D721Med (cell line): ENCODE measurements around the gene RPS10.

ENCODE experiments used
- DNase-seq: peaks from one replicate; pipeline ENCODE4 v3.0.0; 2011; ENCODE audit warnings: low spot score; ENCODE audit not compliant: insufficient read length
- FAIRE-seq: peaks from 2 replicates; lab custom pipeline; 2011; peaks lifted over from hg19 to GRCh38; lab: Jason Lieb, UNC
- TF ChIP-seq, protein P1 (sequence below): IDR thresholded peaks from 2 replicates; pipeline ENCODE4 v1.5.1; 2012; ENCODE audit warnings: mild to moderate bottlenecking, control low read depth; ENCODE audit not compliant: insufficient read depth; ENCODE audit errors: missing control alignments

Gene RPS10

DNA sequence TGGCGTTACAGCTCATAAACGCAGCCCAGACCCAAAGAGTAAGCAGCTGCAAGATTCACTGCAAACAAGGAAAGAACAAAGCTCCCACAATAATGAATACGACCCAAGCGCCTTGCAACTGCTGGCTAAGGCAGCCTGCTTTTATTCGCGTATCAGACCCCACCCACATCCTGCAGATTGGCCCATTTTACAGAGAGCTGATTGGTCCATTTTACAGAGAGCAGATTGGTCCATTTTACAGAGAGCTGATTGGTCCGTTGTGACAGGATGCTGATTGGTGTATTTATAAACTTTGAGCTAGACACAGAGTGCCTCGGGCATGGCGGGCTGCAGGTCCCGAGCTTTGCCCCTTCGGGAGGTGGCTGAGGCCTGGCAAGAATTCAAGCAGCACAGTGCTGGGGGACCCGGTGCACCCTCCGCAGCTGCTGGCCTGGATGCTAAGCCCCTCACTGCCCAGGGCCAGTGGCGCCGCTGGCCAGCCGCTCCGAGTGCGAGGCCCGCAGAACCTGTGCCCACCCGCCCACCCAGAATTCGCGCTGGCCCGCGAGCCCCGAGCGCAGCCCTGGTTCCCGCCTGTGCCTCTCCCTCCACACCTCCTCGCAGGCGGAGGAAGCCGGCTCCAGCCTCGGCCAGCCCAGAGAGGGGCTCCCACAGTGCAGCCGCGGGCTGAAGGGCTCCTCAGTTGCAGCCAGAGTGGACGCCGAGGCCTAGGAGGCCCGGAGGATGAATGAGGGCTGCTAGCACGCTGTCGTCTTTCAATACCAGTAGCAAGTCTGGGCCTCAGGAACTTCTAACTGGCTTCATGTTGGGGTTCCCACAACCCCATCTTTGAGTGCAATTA lies 11.2 kb upstream of the RPS10 start:
- no peak for DNase-seq
- no peak for FAIRE-seq
- TF ChIP-seq, protein P1, sequence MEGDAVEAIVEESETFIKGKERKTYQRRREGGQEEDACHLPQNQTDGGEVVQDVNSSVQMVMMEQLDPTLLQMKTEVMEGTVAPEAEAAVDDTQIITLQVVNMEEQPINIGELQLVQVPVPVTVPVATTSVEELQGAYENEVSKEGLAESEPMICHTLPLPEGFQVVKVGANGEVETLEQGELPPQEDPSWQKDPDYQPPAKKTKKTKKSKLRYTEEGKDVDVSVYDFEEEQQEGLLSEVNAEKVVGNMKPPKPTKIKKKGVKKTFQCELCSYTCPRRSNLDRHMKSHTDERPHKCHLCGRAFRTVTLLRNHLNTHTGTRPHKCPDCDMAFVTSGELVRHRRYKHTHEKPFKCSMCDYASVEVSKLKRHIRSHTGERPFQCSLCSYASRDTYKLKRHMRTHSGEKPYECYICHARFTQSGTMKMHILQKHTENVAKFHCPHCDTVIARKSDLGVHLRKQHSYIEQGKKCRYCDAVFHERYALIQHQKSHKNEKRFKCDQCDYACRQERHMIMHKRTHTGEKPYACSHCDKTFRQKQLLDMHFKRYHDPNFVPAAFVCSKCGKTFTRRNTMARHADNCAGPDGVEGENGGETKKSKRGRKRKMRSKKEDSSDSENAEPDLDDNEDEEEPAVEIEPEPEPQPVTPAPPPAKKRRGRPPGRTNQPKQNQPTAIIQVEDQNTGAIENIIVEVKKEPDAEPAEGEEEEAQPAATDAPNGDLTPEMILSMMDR, result no peak

DNA sequence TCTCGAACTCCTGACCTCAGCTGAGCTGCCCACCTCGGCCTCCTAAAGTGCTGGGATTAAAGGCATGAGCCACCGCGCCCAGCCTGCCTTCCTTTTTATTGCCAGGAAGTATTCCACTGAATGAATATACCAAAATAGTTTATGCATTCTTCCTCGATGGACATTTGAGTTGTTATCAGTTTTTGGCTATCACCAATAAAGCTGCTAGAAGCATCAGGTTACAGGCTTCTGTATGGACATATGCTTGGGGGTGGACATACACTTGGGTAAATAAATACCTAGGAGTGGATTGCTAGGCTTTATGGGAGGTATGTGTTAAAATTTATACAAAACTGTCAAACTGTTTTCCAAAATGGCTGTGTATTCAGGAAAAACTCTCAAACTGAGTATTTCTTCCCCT lies 10.0 kb upstream of the RPS10 start:
- DNase-seq, result no peak
- no peak for FAIRE-seq
- TF ChIP-seq, protein P1, result no peak

DNA sequence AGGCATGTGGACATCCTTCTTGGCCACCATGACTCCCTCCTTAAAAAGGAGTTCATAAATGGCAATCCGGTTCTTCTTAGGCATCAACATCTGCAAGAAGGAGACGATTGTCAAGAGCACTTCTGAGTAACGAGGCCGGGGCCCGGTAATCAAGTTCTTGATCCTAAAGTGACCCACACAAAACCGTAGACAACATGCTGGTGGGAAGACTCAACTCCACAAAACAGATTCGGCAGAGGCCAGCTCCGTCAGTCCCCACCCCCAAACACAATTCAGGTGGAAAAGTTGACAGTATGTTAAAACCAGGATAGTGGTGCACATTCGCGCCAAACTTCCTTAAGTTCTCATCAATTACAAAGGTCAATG lies 754 bp downstream of the RPS10 start:
- FAIRE-seq, result no peak
- DNase-seq, result no peak
- TF ChIP-seq, protein P1, result no peak

DNA sequence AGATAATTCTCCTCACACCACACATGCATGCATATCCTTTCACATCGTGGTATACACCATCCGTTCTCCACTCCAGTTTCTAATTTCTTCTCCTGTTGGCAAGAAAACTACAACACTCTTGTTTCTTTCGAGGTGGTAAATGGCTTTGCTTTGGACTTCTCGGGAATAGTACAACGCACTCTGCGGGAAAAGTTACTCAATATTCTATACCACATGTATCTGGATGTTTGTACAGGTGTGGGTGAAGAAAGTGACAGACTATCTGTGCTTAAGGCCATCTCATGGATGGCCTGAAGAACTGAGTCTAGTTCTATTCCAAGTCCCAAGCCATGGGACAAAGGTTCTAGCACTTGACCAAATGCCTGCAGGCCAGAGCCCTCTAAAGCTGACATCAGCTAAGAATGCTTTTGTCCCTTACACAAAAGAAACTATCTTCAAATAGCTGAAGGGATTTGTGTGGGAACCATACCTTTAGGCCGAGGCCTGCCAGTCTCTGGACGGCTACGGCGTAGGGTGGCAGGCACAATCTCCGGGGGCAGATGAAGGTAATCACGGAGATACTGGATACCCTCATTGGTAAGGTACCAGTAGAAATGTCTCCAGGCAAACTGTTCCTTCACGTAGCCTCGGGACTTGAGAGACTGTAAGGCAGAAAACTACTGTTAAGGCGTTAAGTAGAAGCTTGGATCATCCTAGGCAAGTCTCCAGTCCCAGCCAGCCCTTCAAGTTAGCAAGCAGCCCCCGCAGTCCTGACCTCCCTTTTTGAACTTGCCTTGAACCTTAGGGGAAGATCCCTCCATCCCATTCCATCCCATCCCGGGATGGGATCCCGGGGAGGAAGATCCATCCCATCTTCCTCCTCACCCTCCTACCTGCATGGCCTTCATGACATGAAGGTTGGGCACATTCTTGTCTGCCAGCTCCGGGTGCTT lies 1.4 kb downstream of the RPS10 start:
- TF ChIP-seq, protein P1, result no peak
- FAIRE-seq (no peak), DNase-seq (no peak)

DNA sequence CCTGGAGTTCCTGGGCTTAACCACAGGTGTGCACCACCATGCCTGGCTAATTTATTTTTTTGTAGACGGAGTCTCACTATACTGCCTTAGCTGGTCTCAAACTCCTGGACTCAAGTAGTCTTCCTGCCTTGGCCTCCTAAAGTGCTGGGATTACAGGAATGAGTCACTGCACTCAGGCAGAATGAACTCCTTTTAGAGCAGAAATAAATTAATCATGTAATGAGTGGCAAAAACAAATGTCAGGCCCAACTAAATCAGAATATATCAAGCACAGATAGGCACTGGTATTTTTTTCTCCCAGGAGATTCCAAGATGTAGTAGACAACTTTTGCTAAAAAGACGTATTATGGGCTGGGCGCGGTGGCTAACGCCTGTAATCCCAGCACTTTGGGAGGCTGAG lies 2.6 kb downstream of the RPS10 start:
- DNase-seq (no peak), FAIRE-seq (no peak)
- TF ChIP-seq, protein P1, result no peak

DNA sequence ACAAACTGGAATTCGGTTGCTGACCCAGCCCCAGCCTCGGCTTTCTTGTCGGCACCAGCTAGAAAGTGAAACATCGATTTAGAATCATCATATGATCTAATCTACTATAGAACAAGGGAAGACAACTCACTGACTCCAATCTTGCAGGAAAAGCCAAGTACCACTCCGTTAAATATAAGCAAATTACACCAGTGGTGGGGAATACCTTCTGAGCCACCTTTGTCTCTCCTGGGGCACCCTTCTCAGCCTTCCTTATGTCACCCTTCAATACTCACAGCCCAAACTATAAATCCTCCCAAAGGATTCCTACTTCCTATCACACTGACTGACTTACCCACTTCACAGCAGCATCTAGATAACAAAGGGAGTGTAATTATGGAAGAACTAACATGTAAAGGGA lies 7.5 kb downstream of the RPS10 start:
- TF ChIP-seq, protein P1, result no peak
- FAIRE-seq (no peak), DNase-seq (no peak)
